BJ (cell line): ENCODE data around the gene RNF183. TPM values are rescaled to one million over a fixed set of nuclear protein-coding genes. Genes with fewer than 3 reads are reported as not detected.

Experiments used
- CTCF ChIA-PET: fragments of 350-600 bp; formaldehyde crosslinking; extraction: SDS; loops from one replicate; lab custom pipeline; 2021; ENCODE audit warnings: antibody characterized with exemption, inconsistent platforms; lab: Yijun Ruan, JAX
- POLR2A ChIA-PET: fragments of 300-600 bp; sonication (Branson Sonifier 250); formaldehyde crosslinking; extraction: SDS; loops from one replicate; lab custom pipeline; 2021; ENCODE audit warnings: antibody characterized with exemption; lab: Charles Lee
- DNase-seq: peaks from one replicate; pipeline ENCODE4 v3.0.0-alpha.2; 2011; ENCODE audit warnings: low read depth
- H3K27me3 ChIP-seq: 2 replicates; pipeline ENCODE4 v1.6.0; 2011; ENCODE audit warnings: low read length; ENCODE audit not compliant: control insufficient read depth, insufficient read depth
- H3K36me3 ChIP-seq: 2 replicates; pipeline ENCODE4 v1.5.1; 2011; ENCODE audit warnings: low read length; ENCODE audit not compliant: control insufficient read depth, insufficient read depth
- H3K4me3 ChIP-seq: 2 replicates; pipeline ENCODE4 v1.5.1; 2011; ENCODE audit warnings: low read depth, mild to moderate bottlenecking, control low read depth, low read length
- polyA plus RNA-seq: library from polyadenylated mRNA; depleted of rRNA; stranded (reverse); fragments of >200 nt; gene quantifications from 2 replicates; pipeline ENCODE4 v1.2.3, GENCODE V29; 2011
- TF ChIP-seq, protein P1 (sequence below): IDR thresholded peaks from 2 replicates; pipeline ENCODE4 v1.5.1; 2011; ENCODE audit warnings: low read depth, mild to moderate bottlenecking, control low read depth, inconsistent platforms, low read length, moderate library complexity; ENCODE audit not compliant: insufficient read depth

RNF183 gene
- polyA plus RNA-seq, 1 experiment = not detected

GRCh38 chr9:113349445-113350094 is 46.4 kb upstream of the RNF183 start, which contains the start of gene BSPRY:
BSPRY (plus strand) TSS chr9:113349541; CDS start chr9:113349580, 39 bp downstream.
- POLR2A ChIA-PET = no interaction called here
- no peak for DNase-seq
- TF ChIP-seq, protein P1, sequence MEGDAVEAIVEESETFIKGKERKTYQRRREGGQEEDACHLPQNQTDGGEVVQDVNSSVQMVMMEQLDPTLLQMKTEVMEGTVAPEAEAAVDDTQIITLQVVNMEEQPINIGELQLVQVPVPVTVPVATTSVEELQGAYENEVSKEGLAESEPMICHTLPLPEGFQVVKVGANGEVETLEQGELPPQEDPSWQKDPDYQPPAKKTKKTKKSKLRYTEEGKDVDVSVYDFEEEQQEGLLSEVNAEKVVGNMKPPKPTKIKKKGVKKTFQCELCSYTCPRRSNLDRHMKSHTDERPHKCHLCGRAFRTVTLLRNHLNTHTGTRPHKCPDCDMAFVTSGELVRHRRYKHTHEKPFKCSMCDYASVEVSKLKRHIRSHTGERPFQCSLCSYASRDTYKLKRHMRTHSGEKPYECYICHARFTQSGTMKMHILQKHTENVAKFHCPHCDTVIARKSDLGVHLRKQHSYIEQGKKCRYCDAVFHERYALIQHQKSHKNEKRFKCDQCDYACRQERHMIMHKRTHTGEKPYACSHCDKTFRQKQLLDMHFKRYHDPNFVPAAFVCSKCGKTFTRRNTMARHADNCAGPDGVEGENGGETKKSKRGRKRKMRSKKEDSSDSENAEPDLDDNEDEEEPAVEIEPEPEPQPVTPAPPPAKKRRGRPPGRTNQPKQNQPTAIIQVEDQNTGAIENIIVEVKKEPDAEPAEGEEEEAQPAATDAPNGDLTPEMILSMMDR = no peak
- CTCF ChIA-PET = interaction anchor here (0.7 to 4.4 kb wide), 4 partner anchors 9 to 52 kb away, joined by 3 to 16 read pairs (median 5); partner anchors contain the start of genes ALAD and WDR31
- peak within 1 kb of the TSS; percentile 19; the same call in 1 of the 2 replicates for H3K4me3 ChIP-seq
- H3K36me3 ChIP-seq = no peaks in the 10 kb centered on the region
- peaks cover 37% of the 10 kb centered on the region for H3K27me3 ChIP-seq

- Histone ChIP-seq H3K27me3 (peaks cover 35% of the 10 kb centered on the region), H3K36me3 (no peaks in the 10 kb centered on the region), H3K4me3 (no peak overlapping the region)
- DNase-seq = no peak
- ChIA-PET CTCF (interaction anchor here (0.7 to 4.4 kb wide), 3 partner anchors 9 to 52 kb away, joined by 3 to 16 read pairs (median 7); partner anchors contain the start of genes ALAD and WDR31), POLR2A (no interaction called here)
- TF ChIP-seq, protein P1 = no peak
These were observed 45.9 kb upstream of the RNF183 start for GRCh38 chr9:113349066-113349444.

- POLR2A ChIA-PET = no interaction called here
- H3K4me3 ChIP-seq = no peak overlapping the region
- peaks cover 33% of the 10 kb centered on the region for H3K27me3 ChIP-seq
- H3K36me3 ChIP-seq = no peaks in the 10 kb centered on the region
- DNase-seq = no peak
- CTCF ChIA-PET = interaction anchor here (1.2 to 4.4 kb wide), 3 partner anchors 8 to 53 kb away, joined by 5 to 16 read pairs (median 7); partner anchors contain the start of genes ALAD and WDR31
- TF ChIP-seq, protein P1 = 0 out of 2 replicates have a peak, but pooled peaks have one; percentile 9
These were observed 45.3 kb upstream of the RNF183 start for GRCh38 chr9:113348437-113348836.

- ChIA-PET CTCF (interaction anchor here (1.2 to 1.5 kb wide), 2 partner anchors 13 to 55 kb away, joined by 3 to 5 read pairs; partner anchors contain the start of gene ALAD), POLR2A (interaction anchor here (0.8 kb wide), 1 partner anchor 77 kb away, joined by 3 read pairs; no protein-coding TSS in a partner anchor)
- DNase-seq = no peak
- TF ChIP-seq, protein P1 = no peak
- Histone ChIP-seq H3K4me3 (no peak overlapping the region), H3K36me3 (no peaks in the 10 kb centered on the region), H3K27me3 (peaks cover 15% of the 10 kb centered on the region)
These were observed 42.5 kb upstream of the RNF183 start for GRCh38 chr9:113345671-113346070.

DNA sequence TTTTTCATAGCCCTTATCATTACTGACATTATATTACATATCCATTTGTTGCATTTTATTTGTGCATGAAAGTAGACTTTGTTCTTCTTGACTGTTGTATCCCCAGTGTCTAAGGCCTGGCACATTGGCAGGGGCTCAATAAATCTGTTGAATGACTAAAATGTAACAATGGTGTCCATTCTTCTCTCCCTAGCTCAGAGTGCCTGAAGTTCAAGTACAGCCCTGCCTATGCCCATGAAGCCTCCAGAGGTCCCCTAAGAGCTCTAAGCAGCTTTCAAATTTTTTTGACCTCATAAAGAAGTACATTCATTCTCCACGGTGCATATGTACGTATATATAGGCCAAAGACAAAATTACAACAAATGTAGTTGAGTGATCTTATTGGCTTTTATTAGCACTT is 42.0 kb upstream of the RNF183 start:
- POLR2A ChIA-PET = interaction anchor here (0.8 kb wide), 1 partner anchor 77 kb away, joined by 3 read pairs; no protein-coding TSS in a partner anchor
- no peak for DNase-seq
- Histone ChIP-seq H3K27me3 (peaks cover 11% of the 10 kb centered on the region), H3K4me3 (no peak overlapping the region), H3K36me3 (no peaks in the 10 kb centered on the region)
- CTCF ChIA-PET = interaction anchor here (1.2 to 1.5 kb wide), 3 partner anchors 13 to 56 kb away, joined by 3 to 5 read pairs (median 3); partner anchors contain the start of gene ALAD
- TF ChIP-seq, protein P1 = no peak
